Upper lobe of right lung (tissue), 1 donor: Measurements from ENCODE around the gene CYB561D2. TPM values are rescaled to one million over a fixed set of nuclear protein-coding genes. Genes with fewer than 3 reads are reported as not detected.

Experiments used
- ATAC-seq: fragments of 200-7000 bp; cut with Tn5 transposase; one replicate; pipeline ENCODE4 v1.9.1; 2020; ENCODE audit warnings: mild to moderate bottlenecking, moderate library complexity
- DNase-seq: peaks from one replicate; pipeline ENCODE4 v3.0.0-alpha.2; 2020
- H3K27ac ChIP-seq: fragments of 200-600 bp; one replicate; pipeline ENCODE4 v1.8.0; 2022
- H3K27me3 ChIP-seq: fragments of 200-600 bp; one replicate; pipeline ENCODE4 v1.8.0; 2022; ENCODE audit warnings: mild to moderate bottlenecking
- H3K36me3 ChIP-seq: fragments of 200-600 bp; one replicate; pipeline ENCODE4 v1.8.0; 2022
- H3K4me1 ChIP-seq: fragments of 200-600 bp; one replicate; pipeline ENCODE4 v1.8.0; 2022
- H3K4me3 ChIP-seq: fragments of 200-600 bp; one replicate; pipeline ENCODE4 v1.8.0; 2022; ENCODE audit warnings: mild to moderate bottlenecking
- H3K9me3 ChIP-seq: fragments of 200-600 bp; one replicate; pipeline ENCODE4 v1.8.0; 2022
- intact Hi-C: fragments of 100-400 bp; cut with DNase I; formaldehyde crosslinking; loops from one replicate; pipeline ENCODE4 v1.11.0; 2022
- total RNA-seq: library from RNA; stranded (reverse); fragmentation: NEBNext Ultra II Directional; extraction: Animal tissue kit (Norgen Biotek cat#: 25700); gene quantifications from one replicate; pipeline ENCODE4 v1.2.1, GENCODE V29; 2021
- TF ChIP-seq, protein P1 (sequence below): fragments of 200-600 bp; IDR thresholded peaks from one replicate; pipeline ENCODE4 v1.8.0; 2022; ENCODE audit warnings: antibody characterized with exemption
- donor health status: DM: no; HTN: yes; CAD: no; lungs with severe emphysema.

CYB561D2 gene
- total RNA-seq, 1 donor from 2014 or later: 23.9 TPM

DNA sequence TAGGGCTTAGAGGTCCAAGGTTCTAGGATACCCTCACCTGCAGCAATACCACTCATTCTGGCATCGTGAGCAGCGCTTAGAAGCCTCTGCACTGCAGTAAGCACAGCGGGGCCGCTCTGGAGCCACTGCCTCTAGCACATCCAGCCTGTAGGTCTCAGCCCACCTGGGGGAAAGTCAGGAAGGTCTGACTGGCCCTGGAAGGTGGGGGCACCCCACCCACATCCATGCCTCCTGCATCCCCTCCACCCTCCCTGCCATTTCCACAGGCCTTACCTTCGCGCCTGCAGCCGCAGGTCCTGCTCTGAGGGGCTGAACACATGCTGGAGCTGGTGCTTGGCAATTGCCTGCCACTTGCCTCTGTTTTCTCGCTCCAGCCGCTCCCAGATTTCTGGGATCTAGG is 9.1 kb upstream of the CYB561D2 start:
- DNase-seq: peak; percentile 69
- Histone ChIP-seq H3K4me3 (peak overlapping the region; percentile 95), H3K27me3 (no peaks in the 10 kb centered on the region), H3K9me3 (no peaks in the 10 kb centered on the region), H3K27ac (peak overlapping the region; percentile 96), H3K4me1 (peaks cover 44% of the 10 kb centered on the region), H3K36me3 (no peaks in the 10 kb centered on the region)
- intact Hi-C loops: no loop called here
- TF ChIP-seq, protein P1, sequence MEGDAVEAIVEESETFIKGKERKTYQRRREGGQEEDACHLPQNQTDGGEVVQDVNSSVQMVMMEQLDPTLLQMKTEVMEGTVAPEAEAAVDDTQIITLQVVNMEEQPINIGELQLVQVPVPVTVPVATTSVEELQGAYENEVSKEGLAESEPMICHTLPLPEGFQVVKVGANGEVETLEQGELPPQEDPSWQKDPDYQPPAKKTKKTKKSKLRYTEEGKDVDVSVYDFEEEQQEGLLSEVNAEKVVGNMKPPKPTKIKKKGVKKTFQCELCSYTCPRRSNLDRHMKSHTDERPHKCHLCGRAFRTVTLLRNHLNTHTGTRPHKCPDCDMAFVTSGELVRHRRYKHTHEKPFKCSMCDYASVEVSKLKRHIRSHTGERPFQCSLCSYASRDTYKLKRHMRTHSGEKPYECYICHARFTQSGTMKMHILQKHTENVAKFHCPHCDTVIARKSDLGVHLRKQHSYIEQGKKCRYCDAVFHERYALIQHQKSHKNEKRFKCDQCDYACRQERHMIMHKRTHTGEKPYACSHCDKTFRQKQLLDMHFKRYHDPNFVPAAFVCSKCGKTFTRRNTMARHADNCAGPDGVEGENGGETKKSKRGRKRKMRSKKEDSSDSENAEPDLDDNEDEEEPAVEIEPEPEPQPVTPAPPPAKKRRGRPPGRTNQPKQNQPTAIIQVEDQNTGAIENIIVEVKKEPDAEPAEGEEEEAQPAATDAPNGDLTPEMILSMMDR: no peak
- no peak for ATAC-seq

DNA sequence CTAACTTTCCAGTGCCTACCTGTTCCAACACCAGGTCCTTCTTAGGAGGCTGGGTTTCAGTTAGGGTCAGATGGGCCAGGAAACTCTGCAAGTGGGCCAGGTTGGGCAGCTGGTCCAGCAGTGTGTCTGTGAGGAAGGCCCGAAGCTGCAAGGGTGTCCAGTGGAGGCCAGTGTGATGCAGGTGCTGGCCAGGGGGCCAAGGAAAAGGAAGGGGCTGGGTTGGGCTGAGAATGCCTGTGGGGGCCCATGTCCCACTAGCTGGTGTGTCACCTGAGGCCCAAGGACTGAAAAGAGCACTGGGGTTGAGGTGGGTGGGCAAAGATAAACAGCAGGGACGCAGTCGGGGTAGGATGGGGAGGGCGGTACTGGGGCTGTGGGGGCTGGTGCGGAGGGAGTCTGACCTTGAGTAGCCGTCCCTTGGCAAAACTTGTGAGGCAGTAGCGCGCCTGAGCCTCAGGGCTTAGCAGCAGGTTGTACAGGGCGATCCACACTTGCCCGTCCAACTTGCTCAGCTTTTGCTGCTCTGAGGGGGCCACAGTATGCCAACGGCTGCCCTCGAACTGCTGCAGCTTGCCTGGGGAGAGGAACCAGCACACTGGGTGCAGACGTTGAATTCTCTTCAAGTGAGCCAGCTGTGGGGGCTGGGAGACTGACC is 8.5 kb upstream of the CYB561D2 start:
- ATAC-seq (no peak), DNase-seq (no peak)
- no peak overlapping the region for H3K27ac ChIP-seq
- intact Hi-C loops: no loop called here
- no peaks in the 10 kb centered on the region for H3K9me3 ChIP-seq
- TF ChIP-seq, protein P1: no peak
- no peaks in the 10 kb centered on the region for H3K36me3 ChIP-seq
- no peaks in the 10 kb centered on the region for H3K27me3 ChIP-seq
- H3K4me1 ChIP-seq: peaks cover 43% of the 10 kb centered on the region
- H3K4me3 ChIP-seq: no peak overlapping the region

DNA sequence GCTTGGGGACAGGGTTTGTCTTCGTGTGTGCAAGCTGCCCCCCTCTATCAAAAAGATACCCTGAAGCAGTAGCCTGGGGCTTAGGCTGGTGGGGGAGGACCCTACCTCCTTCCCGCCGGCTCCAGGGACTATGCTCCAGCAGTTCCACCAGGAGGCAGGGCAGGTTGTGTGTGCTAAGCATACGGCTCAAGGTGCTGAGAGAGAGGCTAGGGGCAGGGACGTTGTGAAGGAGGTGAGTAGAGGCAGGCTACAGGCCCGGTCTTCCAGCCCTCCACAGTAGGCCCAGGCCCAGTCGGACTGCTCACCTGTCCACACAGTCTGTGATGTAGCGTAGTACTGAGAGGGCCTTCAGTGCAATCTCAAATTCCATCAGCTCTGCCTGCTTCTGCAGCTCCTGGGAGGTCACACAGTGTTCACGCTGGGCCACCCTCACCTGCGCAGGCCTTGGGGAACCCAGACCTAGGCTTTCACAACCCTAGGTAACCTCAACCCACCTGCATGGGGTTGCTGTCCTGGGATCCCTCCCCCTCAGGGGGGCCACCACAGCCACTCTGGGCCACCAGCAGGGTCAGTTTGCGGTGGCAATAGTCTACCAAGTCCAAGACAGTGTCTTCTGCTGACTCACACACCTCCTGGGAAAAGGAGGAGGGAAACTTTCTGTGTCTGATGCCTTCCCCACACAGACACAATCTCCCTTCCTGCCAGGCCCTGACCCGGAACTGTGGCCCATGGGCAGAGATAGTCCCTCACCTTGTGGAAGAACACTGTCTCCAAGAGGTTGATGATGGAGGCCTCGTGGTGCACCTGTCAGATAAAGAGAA is 7.6 kb upstream of the CYB561D2 start:
- TF ChIP-seq, protein P1: no peak
- DNase-seq (no peak), ATAC-seq (no peak)
- H3K9me3 ChIP-seq: no peaks in the 10 kb centered on the region
- H3K27ac ChIP-seq: no peak overlapping the region
- H3K36me3 ChIP-seq: peaks cover 7% of the 10 kb centered on the region
- intact Hi-C loops: no loop called here
- no peak overlapping the region for H3K4me3 ChIP-seq
- H3K27me3 ChIP-seq: no peaks in the 10 kb centered on the region
- peaks cover 41% of the 10 kb centered on the region for H3K4me1 ChIP-seq

DNA sequence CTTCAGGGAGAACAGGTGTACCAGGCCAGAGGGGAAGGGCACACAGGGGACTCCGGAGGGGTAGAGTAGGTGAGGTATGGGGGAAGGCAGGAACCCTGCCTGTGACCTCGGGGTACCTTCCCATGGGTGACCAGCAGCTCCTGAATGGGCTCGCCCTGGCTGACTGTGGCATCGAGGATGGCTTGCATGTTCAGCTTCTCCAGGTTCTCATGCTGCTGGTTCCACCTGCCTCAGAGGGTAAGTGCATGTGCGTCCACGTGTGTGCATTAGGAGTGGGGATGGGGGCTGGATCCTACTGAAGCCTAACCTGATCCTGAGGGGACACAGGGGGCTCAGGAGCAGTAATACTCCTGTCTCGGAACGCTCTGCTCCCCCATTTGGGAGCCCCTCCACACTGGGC is 5.7 kb upstream of the CYB561D2 start:
- H3K27ac ChIP-seq: no peak overlapping the region
- no peak for ATAC-seq
- intact Hi-C loops: no loop called here

DNA sequence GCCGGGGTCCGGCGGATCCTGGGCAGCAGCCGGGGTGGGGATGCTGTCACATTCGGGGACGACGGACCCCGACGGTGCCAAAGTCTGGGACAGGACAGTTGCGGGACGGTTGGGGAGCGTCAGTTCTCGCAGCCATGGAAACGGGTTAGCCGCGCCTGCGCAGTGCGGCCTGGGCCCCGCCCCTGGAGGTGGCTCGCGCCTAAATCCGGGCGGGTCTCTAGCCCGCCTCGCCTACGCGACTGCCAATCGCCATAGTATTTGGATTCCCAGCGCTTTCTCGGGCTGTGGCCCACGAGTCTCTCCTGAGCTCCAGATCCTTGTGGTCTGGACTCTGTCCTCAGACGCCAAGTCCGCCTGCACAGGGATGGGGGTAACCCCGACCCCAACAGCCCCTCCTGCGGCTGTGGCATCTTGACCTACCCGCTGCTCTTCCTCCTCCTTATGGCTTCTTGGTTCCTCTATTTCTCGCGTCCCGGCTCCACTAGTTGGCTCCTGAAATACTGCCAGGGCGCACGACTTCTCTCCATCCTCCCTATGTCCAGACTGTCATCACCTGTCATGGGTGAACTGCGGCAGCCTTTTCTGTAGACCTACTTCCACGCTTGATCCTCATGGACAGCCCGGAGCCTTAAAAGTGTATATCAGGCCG is 5.0 kb upstream of the CYB561D2 start, which contains the start of gene ZMYND10:
TSS of gene ZMYND10 (minus strand) at position 147 of the 649 bp plus-strand sequence. CDS start 153 bp downstream, outside the sequence.
- ATAC-seq (peak; percentile 48), DNase-seq (peak; percentile 88)
- Histone ChIP-seq H3K36me3 (peaks cover 20% of the 10 kb centered on the region), H3K4me3 (peak within 1 kb of the TSS; percentile 39), H3K27ac (peak within 1 kb of the TSS; percentile 39), H3K27me3 (no peaks in the 10 kb centered on the region), H3K9me3 (no peaks in the 10 kb centered on the region), H3K4me1 (peaks cover 36% of the 10 kb centered on the region)
- intact Hi-C loops: no loop called here
- TF ChIP-seq, protein P1: no peak

More for the DNA sequence above, 5.7 kb upstream of the CYB561D2 start:
- peak overlapping the region; percentile 39 for H3K4me3 ChIP-seq
- no peaks in the 10 kb centered on the region for H3K27me3 ChIP-seq
- H3K9me3 ChIP-seq: no peaks in the 10 kb centered on the region
- no peak for DNase-seq
- peaks cover 20% of the 10 kb centered on the region for H3K36me3 ChIP-seq
- peaks cover 36% of the 10 kb centered on the region for H3K4me1 ChIP-seq
- TF ChIP-seq, protein P1: no peak
